GM23248 (cell line): ENCODE results near the gene AP1S3.

ENCODE experiments used
- EZH2 ChIP-seq: fragments of 200-600 bp; sonication (generic); IDR thresholded peaks from 2 replicates; pipeline ENCODE4 v1.6.1; 2018; ENCODE audit warnings: antibody characterized with exemption, mild to moderate bottlenecking; ENCODE audit not compliant: insufficient read depth, poor library complexity, severe bottlenecking
- EZH2phosphoT487 ChIP-seq: fragments of 200-600 bp; sonication (generic); IDR thresholded peaks from 2 replicates; pipeline ENCODE4 v1.6.1; 2018; ENCODE audit warnings: antibody characterized with exemption, moderate library complexity, mild to moderate bottlenecking, low read depth; ENCODE audit not compliant: insufficient read depth

- TF ChIP-seq EZH2phosphoT487 (no peak), EZH2 (no peak)
Observed at GRCh38 chr2:223855426-223855825, 18.0 kb upstream of the AP1S3 start.
